HepG2 (cell line): ENCODE data around the gene FYB2. TPM values are rescaled to one million over a fixed set of nuclear protein-coding genes. Genes with fewer than 3 reads are reported as not detected.

Experiments used
- ADNP ChIP-seq: sonication (generic); formaldehyde crosslinking; IDR thresholded peaks from 2 replicates; pipeline ENCODE4 v1.4.0; 2020; ENCODE audit warnings: missing genetic modification reagents
- ASH2L ChIP-seq: fragments of 300-600, 200-600 bp; sonication (generic); IDR thresholded peaks from 2 replicates; pipeline ENCODE4 v1.7.0; 2017; ENCODE audit warnings: low read depth, mild to moderate bottlenecking, moderate library complexity, mixed read lengths, low read length; ENCODE audit not compliant: insufficient read length
- BRF2 ChIP-seq: sonication (generic); formaldehyde crosslinking; IDR thresholded peaks from 2 replicates; pipeline ENCODE4 v1.8.1; 2022; ENCODE audit warnings: mild to moderate bottlenecking, missing genetic modification reagents
- DMAP1 ChIP-seq: IDR thresholded peaks from 2 replicates; pipeline ENCODE4 v1.6.1; 2016
- FUBP1 ChIP-seq: sonication (generic); formaldehyde crosslinking; IDR thresholded peaks from 2 replicates; pipeline ENCODE4 v1.5.1; 2020; ENCODE audit warnings: missing genetic modification reagents, mild to moderate bottlenecking, borderline replicate concordance
- IKZF4 ChIP-seq: sonication (generic); formaldehyde crosslinking; IDR thresholded peaks from 2 replicates; pipeline ENCODE4 v1.5.1; 2020; ENCODE audit warnings: borderline replicate concordance, mild to moderate bottlenecking, low read depth, missing genetic modification reagents; ENCODE audit errors: not compliant biosample characterization
- MIER3 ChIP-seq: IDR thresholded peaks from 2 replicates; pipeline ENCODE4 v1.6.1; 2016; ENCODE audit warnings: missing compliant biosample characterization, borderline replicate concordance
- MIXL1 ChIP-seq: IDR thresholded peaks from 2 replicates; pipeline ENCODE4 v1.6.1; 2016
- MNT ChIP-seq: fragments of 450-650 bp; IDR thresholded peaks from 2 replicates; pipeline ENCODE4 v1.6.1; 2016
- NFRKB ChIP-seq: fragments of 450-650 bp; IDR thresholded peaks from 2 replicates; pipeline ENCODE4 v1.6.1; 2017
- RFXAP ChIP-seq: sonication (generic); formaldehyde crosslinking; IDR thresholded peaks from 2 replicates; pipeline ENCODE4 v1.4.0; 2020; ENCODE audit warnings: missing genetic modification reagents, borderline replicate concordance
- SALL2 ChIP-seq: sonication (generic); formaldehyde crosslinking; IDR thresholded peaks from 2 replicates; pipeline ENCODE4 v1.8.1; 2023; ENCODE audit warnings: mild to moderate bottlenecking, missing genetic modification reagents, inconsistent platforms
- STAG1 ChIP-seq: sonication (generic); formaldehyde crosslinking; IDR thresholded peaks from 2 replicates; pipeline ENCODE4 v1.4.0; 2020; ENCODE audit warnings: missing genetic modification reagents
- TBL1XR1 ChIP-seq: fragments of 150-350 bp; IDR thresholded peaks from 2 replicates; pipeline ENCODE4 v1.6.1; 2014; ENCODE audit warnings: borderline replicate concordance, low read length; ENCODE audit not compliant: partially characterized antibody
- ZBTB44 ChIP-seq: sonication (generic); formaldehyde crosslinking; IDR thresholded peaks from 2 replicates; pipeline ENCODE4 v1.4.0; 2020; ENCODE audit warnings: missing genetic modification reagents
- ZMAT3 ChIP-seq: sonication (generic); formaldehyde crosslinking; conservative IDR thresholded peaks from 2 replicates; pipeline ENCODE4 v1.7.0; 2021; ENCODE audit warnings: missing genetic modification reagents
- ZNF326 ChIP-seq: sonication (generic); formaldehyde crosslinking; IDR thresholded peaks from 2 replicates; pipeline ENCODE4 v1.4.0; 2020; ENCODE audit warnings: missing genetic modification reagents, borderline replicate concordance
- ZNF768 ChIP-seq: sonication (generic); formaldehyde crosslinking; IDR thresholded peaks from 2 replicates; pipeline ENCODE4 v1.4.0; 2020; ENCODE audit warnings: missing genetic modification reagents
- ZNF776 ChIP-seq: sonication (generic); formaldehyde crosslinking; IDR thresholded peaks from 2 replicates; pipeline ENCODE4 v1.4.0; 2020; ENCODE audit warnings: mild to moderate bottlenecking, missing genetic modification reagents
- ZSCAN25 ChIP-seq: sonication (generic); formaldehyde crosslinking; IDR thresholded peaks from 2 replicates; pipeline ENCODE4 v1.8.0; 2022; ENCODE audit warnings: mild to moderate bottlenecking, missing genetic modification reagents
- polyA plus RNA-seq, 8 experiments: library from polyadenylated mRNA; depleted of rRNA in 3 of 8; stranded (reverse) in 7 of 8; unstranded in 1 of 8; fragments of >200 nt; fragmentation: Illumina TruSeq in 4 of 8; extraction: Trizol in 4 of 8; gene quantifications; 2 replicates each; pipeline versions ENCODE4 v1.2.1 to v1.2.3, GENCODE V29; 2011 to 2016; ENCODE audit warnings: low read depth in 4 of 8, missing spikeins in 1 of 8, mixed read lengths in 1 of 8; ENCODE audit not compliant: insufficient read depth in 1 of 8
- total RNA-seq, 5 experiments: library from RNA; depleted of rRNA; stranded (reverse); fragments of >200 nt; fragmentation: Illumina TruSeq; extraction: Trizol; gene quantifications; 2 replicates each; pipeline ENCODE4 v1.2.3, GENCODE V29; 2016; ENCODE audit warnings: low read depth in 1 of 5
- TF ChIP-seq, protein P1 (sequence below): sonication (generic); formaldehyde crosslinking; IDR thresholded peaks from 2 replicates; pipeline ENCODE4 v1.5.0; 2020; ENCODE audit warnings: mild to moderate bottlenecking, missing genetic modification reagents
- TF ChIP-seq, protein P2 (sequence below): sonication (generic); formaldehyde crosslinking; IDR thresholded peaks from 2 replicates; pipeline ENCODE4 v1.9.0; 2021; ENCODE audit warnings: missing genetic modification reagents, borderline replicate concordance

The FYB2 gene
- total and polyA plus RNA-seq, 2 of the 13 experiments (the other 11 are each of a cell fraction or from before 2014, with no cell fraction given) = 1.2 to 2.7 TPM

- TF ChIP-seq, protein P1, sequence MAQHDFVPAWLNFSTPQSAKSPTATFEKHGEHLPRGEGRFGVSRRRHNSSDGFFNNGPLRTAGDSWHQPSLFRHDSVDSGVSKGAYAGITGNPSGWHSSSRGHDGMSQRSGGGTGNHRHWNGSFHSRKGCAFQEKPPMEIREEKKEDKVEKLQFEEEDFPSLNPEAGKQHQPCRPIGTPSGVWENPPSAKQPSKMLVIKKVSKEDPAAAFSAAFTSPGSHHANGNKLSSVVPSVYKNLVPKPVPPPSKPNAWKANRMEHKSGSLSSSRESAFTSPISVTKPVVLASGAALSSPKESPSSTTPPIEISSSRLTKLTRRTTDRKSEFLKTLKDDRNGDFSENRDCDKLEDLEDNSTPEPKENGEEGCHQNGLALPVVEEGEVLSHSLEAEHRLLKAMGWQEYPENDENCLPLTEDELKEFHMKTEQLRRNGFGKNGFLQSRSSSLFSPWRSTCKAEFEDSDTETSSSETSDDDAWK (CRISPR knock-in tag) = no peak
- TF ChIP-seq BRF2 (CRISPR knock-in tag) (no peak), MIER3 (CRISPR knock-in tag) (peak; percentile 42; the same call in 1 of the 2 replicates), MNT (no peak), TBL1XR1 (no peak), DMAP1 (peak; percentile 68), MIXL1 (CRISPR knock-in tag) (0 out of 2 replicates have a peak, but pooled peaks have one; percentile 57), ZMAT3 (no peak), ADNP (CRISPR knock-in tag) (no peak), ZNF768 (CRISPR knock-in tag) (no peak), ZSCAN25 (no peak), NFRKB (no peak), FUBP1 (no peak), RFXAP (CRISPR knock-in tag) (no peak), SALL2 (CRISPR knock-in tag) (no peak), STAG1 (CRISPR knock-in tag) (peak; percentile 35), ASH2L (peak; percentile 94), ZNF776 (CRISPR knock-in tag) (no peak), ZBTB44 (no peak), IKZF4 (CRISPR knock-in tag) (no peak), ZNF326 (no peak)
- TF ChIP-seq, protein P2, sequence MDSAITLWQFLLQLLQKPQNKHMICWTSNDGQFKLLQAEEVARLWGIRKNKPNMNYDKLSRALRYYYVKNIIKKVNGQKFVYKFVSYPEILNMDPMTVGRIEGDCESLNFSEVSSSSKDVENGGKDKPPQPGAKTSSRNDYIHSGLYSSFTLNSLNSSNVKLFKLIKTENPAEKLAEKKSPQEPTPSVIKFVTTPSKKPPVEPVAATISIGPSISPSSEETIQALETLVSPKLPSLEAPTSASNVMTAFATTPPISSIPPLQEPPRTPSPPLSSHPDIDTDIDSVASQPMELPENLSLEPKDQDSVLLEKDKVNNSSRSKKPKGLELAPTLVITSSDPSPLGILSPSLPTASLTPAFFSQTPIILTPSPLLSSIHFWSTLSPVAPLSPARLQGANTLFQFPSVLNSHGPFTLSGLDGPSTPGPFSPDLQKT = no peak
Observed at GRCh38 chr1:56854521-56855099, 35.4 kb upstream of the FYB2 start, which contains the start of gene C8A (continued).
